Skeletal muscle tissue (tissue), 4 donors: ENCODE data around the gene PAM16. TPM values are rescaled to one million over a fixed set of nuclear protein-coding genes. Genes with fewer than 3 reads are reported as not detected.

Experiments
- H3K27ac ChIP-seq: one replicate; pipeline ENCODE4 v1.7.0; 2013; ENCODE audit warnings: mild to moderate bottlenecking, low read depth, low read length, inconsistent platforms
- H3K27me3 ChIP-seq, 3 donors: one replicate each; pipeline ENCODE4 v1.7.0; 2013; ENCODE audit warnings: low read length in 3 of 3; ENCODE audit not compliant: control insufficient read depth in 3 of 3, insufficient read depth in 3 of 3
- H3K36me3 ChIP-seq, 3 donors: one replicate each; pipeline ENCODE4 v1.7.0; 2013; ENCODE audit warnings: low read length in 3 of 3; ENCODE audit not compliant: control insufficient read depth in 3 of 3, insufficient read depth in 3 of 3
- H3K4me1 ChIP-seq, 3 donors: one replicate each; pipeline ENCODE4 v1.7.0; 2013; ENCODE audit warnings: low read length in 3 of 3, mild to moderate bottlenecking in 3 of 3; ENCODE audit not compliant: control insufficient read depth in 3 of 3, insufficient read depth in 3 of 3
- H3K4me3 ChIP-seq, 3 donors: one replicate each; pipeline ENCODE4 v1.7.0; 2013; ENCODE audit warnings: low read length in 3 of 3
- H3K9ac ChIP-seq, 3 donors: one replicate each; pipeline ENCODE4 v1.7.0; 2013; ENCODE audit warnings: low read length in 3 of 3, mild to moderate bottlenecking in 3 of 3, moderate library complexity in 2 of 3, low read depth in 1 of 3
- H3K9me3 ChIP-seq, 3 donors: one replicate each; pipeline ENCODE4 v1.7.0; 2013; ENCODE audit warnings: low read length in 3 of 3; ENCODE audit not compliant: control insufficient read depth in 3 of 3
- total RNA-seq: library from RNA; depleted of rRNA; stranded (reverse); fragments of >200 nt; gene quantifications from one replicate; pipeline ENCODE4 v1.2.3, GENCODE V29; 2014
- donor health status: Osteomylitis.

Gene PAM16
- total RNA-seq, 1 donor from 2014 or later: 32.9 TPM

DNA sequence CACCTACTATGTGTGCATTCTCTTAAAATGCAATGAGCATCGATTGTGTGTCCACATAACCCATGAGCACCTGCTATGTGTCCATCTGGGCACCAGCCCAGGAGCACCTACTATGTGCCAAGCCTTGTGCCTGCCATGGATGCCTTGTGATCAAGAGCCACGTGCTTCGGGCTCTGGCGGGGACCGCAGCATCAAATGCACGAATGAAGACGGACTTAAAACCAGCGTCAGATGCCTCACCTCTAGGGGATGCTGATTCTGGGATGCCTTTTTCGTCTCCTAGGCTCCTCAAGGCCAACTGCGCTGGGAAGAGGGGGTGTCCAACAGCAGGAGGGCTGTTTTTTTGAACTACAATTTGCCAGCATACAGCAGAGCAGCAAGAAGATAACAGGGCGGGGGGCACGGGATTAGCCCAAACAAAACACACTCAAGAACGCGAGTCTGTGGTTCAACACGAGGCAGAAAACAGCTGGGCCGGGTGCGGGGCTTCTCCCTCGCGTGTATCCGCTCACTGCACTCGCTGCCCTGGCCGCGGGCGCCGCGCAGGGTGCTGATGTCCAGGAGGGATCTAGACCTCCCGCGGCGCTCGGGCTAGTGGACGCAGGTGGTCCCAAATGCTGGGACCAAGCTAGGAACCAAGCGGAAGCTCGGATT is 36.5 kb downstream of the PAM16 start:
- H3K27me3 ChIP-seq: peaks cover 19 to 39% (median 27%) of the 10 kb centered on the region in 3 donors
- peaks cover 29 to 41% (median 38%) of the 10 kb centered on the region in 3 donors for H3K4me1 ChIP-seq
- H3K36me3 ChIP-seq: no peaks in the 10 kb centered on the region
- H3K9me3 ChIP-seq: no peaks in the 10 kb centered on the region
- peak overlapping the region; percentile 72 for H3K27ac ChIP-seq
- H3K4me3 ChIP-seq: peak overlapping the region; percentile 43 to 65 (median 56)
- H3K9ac ChIP-seq: peak overlapping the region in 2 of 3 donors; percentile 64 to 70

DNA sequence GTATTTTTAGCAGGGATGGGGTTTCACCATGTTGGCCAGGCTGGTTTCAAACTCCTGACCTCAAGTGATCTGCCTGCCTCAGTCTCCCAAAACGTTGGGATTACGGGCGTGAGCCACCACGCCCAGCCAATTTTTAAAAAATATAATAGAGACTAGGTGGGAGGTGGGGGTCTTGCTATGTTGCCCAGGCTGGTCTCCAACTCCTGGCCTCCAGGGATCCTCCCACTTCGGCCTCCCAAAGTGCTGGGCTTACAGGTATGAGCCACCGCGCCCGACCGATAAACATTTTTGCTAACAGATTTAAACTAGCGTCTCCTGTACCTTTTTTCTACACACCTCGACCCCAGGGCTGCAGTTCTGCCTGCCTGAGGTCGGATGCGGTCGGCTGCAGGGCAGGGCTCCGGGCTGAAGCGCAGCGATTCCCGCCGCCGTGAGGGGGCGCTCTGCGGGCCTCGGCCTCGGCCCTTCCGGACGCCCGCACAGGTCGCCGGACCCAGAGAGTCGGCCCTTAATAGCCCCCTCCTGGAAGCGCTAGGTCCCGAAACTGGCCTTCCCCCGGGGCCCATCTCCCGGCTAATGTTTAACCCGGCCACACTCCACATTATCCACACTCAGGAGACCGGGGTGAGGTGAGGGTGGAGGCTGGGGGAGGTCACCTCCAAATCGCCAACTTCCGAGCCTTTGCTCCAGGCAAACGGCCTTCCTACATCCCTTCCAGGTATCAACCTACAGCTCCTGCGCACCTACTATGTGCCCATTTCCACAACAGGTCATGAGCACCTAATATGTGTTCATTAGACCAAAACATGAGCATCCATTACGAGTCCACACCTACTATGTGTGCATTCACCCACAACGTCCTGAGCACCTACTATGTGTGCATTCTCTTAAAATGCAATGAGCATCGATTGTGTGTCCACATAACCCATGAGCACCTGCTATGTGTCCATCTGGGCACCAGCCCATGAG is 37.3 kb downstream of the PAM16 start:
- no peaks in the 10 kb centered on the region for H3K9me3 ChIP-seq
- H3K4me1 ChIP-seq: peaks cover 21 to 33% (median 31%) of the 10 kb centered on the region in 3 donors
- no peaks in the 10 kb centered on the region for H3K36me3 ChIP-seq
- H3K9ac ChIP-seq: no peak overlapping the region
- peaks cover 13 to 35% (median 23%) of the 10 kb centered on the region in 3 donors for H3K27me3 ChIP-seq
- H3K27ac ChIP-seq: no peak overlapping the region
- H3K4me3 ChIP-seq: no peak overlapping the region

DNA sequence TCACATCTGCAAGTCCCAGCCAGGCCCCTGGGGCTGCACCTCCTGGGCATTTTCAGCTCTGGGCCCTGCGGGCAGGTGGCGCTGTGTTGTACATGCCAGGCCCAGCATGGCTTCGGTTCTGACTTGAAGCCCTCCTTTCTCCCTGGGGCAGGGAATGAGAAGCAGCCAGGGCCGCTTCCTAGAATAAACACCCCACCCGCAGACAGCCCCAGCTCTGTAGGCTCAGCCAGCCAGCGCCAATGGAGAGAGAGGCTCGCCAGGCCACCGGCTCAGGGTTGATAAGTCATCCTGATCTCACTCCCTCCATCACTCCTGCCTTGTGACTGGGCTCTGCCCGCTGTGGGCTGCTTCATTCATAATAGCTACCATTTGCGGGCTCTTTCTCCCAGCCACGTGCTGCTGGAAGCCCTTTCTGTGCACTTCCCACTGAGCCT is 41.3 kb downstream of the PAM16 start:
- Histone ChIP-seq H3K9ac (no peak overlapping the region), H3K9me3 (no peaks in the 10 kb centered on the region), H3K4me1 (peaks cover 10 to 18% (median 14%) of the 10 kb centered on the region in 3 donors), H3K36me3 (no peaks in the 10 kb centered on the region), H3K27ac (no peak overlapping the region), H3K27me3 (peaks cover 8 to 13% (median 13%) of the 10 kb centered on the region in 3 donors), H3K4me3 (no peak overlapping the region)

DNA sequence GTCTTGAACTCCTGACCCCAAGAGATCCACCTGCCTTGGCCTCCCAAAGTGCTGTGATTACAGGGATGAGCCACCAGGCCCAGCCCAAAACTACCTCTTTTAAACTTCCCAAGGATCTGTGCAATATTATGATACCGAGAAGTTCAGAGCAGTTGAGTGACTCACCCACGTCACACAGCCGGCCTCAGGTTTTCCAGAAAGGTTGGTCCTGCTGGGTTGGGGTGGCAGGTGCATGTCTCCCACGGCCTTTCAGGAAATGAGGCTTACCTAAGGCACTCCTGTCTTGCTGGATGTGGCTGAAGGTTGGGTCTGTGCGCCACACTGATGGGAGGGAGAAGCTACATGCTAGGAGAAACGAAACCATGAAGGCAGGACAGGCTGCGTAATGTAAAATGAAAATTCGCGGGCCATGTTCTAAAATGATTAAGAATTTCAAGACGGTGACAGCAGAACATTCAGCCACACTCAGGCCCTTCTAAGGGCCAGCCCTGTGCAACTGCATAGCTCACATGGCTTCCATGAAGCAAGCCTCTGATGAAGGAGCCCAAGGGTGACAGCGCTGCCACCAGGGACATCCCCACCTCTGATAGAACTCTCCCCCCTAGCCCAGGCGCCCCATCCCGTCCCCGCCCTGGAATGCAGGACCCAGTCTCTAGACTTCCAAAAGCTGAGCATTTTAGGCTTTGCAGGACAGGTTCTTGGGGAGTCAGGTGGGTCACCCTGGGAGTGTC is 41.9 kb downstream of the PAM16 start:
- no peak overlapping the region for H3K9ac ChIP-seq
- H3K9me3 ChIP-seq: no peaks in the 10 kb centered on the region
- H3K36me3 ChIP-seq: no peaks in the 10 kb centered on the region
- peaks cover 6 to 13% (median 9%) of the 10 kb centered on the region in 3 donors for H3K4me1 ChIP-seq
- H3K27me3 ChIP-seq: peaks cover 3 to 7% (median 7%) of the 10 kb centered on the region in 3 donors
- H3K27ac ChIP-seq: no peak overlapping the region
- H3K4me3 ChIP-seq: no peak overlapping the region

DNA sequence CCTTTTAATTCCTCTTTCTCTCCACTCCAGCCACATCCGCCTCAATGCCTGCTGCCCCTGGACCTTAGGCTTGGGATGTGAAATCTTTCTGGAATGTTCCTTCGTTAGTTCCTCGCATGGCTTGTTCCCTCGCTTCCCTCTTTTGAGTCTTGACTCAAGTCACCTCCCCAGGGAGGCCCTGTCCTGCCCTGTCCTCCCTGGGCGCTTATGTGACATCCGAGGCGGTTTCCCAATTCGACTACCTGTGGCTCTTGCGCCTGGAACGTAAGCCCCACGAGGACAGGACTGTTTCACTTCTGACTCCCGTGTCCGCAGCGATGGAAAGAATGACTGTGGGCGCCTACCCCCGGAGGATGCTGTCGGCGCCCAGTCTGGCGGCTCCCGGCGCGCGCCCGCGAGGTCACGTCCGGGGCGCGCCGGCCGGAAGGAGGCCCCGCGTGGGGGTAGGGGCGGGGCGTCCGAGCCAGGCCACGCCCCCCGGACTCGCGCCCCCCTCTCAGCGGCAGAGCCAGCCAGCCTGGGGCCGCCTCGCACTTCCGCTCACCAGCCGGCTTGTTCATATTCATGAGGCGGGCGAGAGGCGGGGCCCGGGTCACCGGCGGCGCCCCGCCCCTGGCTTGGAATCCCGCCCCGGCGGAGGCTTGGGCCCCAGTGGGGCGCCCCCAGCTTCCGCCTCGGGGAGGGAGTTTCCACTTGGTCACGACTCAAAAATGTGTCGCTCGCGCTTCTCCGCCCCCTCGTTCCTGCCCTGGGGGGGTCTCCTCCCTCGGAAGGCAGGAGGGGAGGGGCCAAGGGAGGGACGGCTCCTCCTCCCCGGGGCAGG is 43.7 kb downstream of the PAM16 start:
- Histone ChIP-seq H3K27me3 (no peaks in the 10 kb centered on the region), H3K27ac (peak overlapping the region; percentile 81), H3K9ac (peak overlapping the region; percentile 60 to 74 (median 65)), H3K4me1 (peaks cover 6 to 13% (median 9%) of the 10 kb centered on the region in 3 donors), H3K4me3 (peak overlapping the region; percentile 77 to 84 (median 84)), H3K9me3 (no peaks in the 10 kb centered on the region), H3K36me3 (no peaks in the 10 kb centered on the region)

DNA sequence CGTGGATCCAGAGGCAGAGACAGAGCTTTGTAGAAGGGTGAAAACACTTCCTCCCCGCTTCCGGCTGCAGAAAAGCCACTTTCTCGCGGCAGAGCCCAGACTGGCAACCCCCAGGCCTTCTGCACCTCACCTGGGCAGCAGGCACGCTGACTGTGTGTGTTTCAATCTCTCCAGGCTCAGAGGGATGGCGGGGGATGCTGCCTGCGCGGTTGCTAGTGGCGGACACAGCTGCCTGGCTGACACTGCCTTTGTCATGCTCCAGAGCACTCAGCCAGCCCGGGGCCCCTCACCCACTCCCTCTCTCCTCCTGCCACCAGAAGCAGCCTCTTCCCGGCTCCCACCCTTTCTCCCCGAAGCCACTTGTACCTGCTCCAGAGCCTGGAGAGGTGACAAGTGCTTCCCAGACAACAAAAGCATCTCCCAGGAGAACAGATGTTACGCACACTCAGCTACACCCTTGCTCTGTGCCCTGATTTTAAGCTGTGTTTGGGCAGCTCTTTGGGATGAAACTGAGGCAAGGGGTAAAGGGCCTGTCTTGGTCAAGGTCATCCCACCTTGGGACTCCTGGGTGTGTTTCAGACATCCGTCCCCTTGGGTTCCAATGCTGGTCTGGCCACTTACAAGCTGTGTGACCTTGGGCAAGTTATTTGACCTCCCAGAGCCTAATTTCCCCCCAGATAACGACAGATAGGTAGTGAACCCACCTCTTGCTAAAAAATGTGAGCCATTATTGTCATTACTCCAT is 44.5 kb downstream of the PAM16 start:
- Histone ChIP-seq H3K4me3 (peak overlapping the region; percentile 77 to 84 (median 84)), H3K4me1 (peaks cover 6 to 13% (median 9%) of the 10 kb centered on the region in 3 donors), H3K9me3 (no peaks in the 10 kb centered on the region), H3K27ac (peak overlapping the region; percentile 81), H3K27me3 (no peaks in the 10 kb centered on the region), H3K9ac (peak overlapping the region in 2 of 3 donors; percentile 60 to 74), H3K36me3 (no peaks in the 10 kb centered on the region)

DNA sequence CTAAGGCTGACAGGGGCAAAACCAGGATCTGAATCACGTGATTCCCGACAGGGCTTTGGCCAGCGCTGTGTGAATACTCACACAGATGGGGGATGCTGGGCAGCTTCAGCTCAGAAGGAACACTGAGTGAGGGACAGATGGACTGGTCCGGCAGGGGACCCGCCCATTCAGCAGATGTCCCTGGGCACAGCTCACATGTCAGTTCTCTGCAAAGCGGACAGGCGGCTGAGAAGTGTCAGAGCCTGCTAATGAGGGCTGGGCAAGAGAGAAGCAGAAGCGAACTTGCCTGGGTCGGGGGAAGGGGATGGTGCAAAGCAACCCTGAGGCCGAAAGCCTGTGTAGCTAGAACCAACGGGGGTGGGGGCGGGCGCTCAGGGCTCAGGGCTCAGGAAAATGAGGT is 47.1 kb downstream of the PAM16 start:
- Histone ChIP-seq H3K9ac (no peak overlapping the region), H3K9me3 (no peaks in the 10 kb centered on the region), H3K27ac (no peak overlapping the region), H3K36me3 (no peaks in the 10 kb centered on the region), H3K27me3 (no peaks in the 10 kb centered on the region), H3K4me1 (peaks cover 10 to 14% (median 12%) of the 10 kb centered on the region in 3 donors), H3K4me3 (no peak overlapping the region)

DNA sequence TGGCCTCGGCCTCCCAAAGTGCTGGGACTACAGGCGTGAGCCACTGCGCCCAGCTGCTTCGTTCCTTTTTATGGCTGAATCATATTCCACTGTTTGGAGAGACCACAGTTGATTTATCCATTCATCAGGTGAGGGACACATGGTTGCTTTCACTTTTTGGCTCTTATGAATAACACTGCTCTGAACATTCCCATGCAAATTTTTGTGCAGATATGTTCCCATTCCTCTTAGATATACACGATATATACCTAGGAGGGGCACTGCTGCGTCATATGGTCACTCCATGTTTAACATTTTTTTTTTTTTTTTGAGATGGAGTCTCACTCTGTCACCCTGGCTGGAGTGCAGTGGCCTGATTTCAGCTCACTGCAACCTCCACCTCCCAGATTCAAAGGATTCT is 49.2 kb downstream of the PAM16 start:
- Histone ChIP-seq H3K27me3 (no peaks in the 10 kb centered on the region), H3K27ac (no peak overlapping the region), H3K4me1 (peaks cover 9 to 12% (median 11%) of the 10 kb centered on the region in 3 donors), H3K36me3 (no peaks in the 10 kb centered on the region), H3K9ac (no peak overlapping the region), H3K4me3 (no peak overlapping the region), H3K9me3 (no peaks in the 10 kb centered on the region)
